Putamen (tissue), 1 donor: ENCODE data around the gene NUP133.
"Not testable (repeated sequence)": the region's sequence is repeated elsewhere in the genome, so short reads cannot be mapped to it uniquely, and the experiment has no call there.

Source experiments
- DNase-seq: peaks from one replicate; pipeline ENCODE4 v3.0.0-alpha.2; 2016; ENCODE audit warnings: low spot score

NUP133 gene

GRCh38 chr1:229507951-229508822, at the start of gene NUP133:
TSS of gene NUP133 (minus strand) at chr1:229508341. CDS start at chr1:229508249, 92 bp downstream.
- DNase-seq = peak; percentile 96

- no peak for DNase-seq
Measured at GRCh38 chr1:229557200-229557850, 49.2 kb upstream of the NUP133 start.

GRCh38 chr1:229554886-229555621, 46.9 kb upstream of the NUP133 start:
- DNase-seq = no peak

GRCh38 chr1:229553621-229554130, 45.5 kb upstream of the NUP133 start:
- no peak for DNase-seq

- DNase-seq = peak; percentile 41
Measured at GRCh38 chr1:229552732-229553131, 44.6 kb upstream of the NUP133 start.

- no peak for DNase-seq
Measured at GRCh38 chr1:229550812-229551567, 42.8 kb upstream of the NUP133 start.

- no peak for DNase-seq
Measured at GRCh38 chr1:229547542-229547941, 39.4 kb upstream of the NUP133 start.

GRCh38 chr1:229544587-229544986, 36.4 kb upstream of the NUP133 start:
- DNase-seq = no peak

GRCh38 chr1:229539863-229540506, 31.8 kb upstream of the NUP133 start:
- no peak for DNase-seq

GRCh38 chr1:229538945-229539344, 30.8 kb upstream of the NUP133 start:
- DNase-seq = no peak

GRCh38 chr1:229537894-229538293, 29.8 kb upstream of the NUP133 start:
- DNase-seq = no peak

- DNase-seq = no peak
Measured at GRCh38 chr1:229536982-229537381, 28.8 kb upstream of the NUP133 start.

GRCh38 chr1:229535230-229535629, 27.1 kb upstream of the NUP133 start:
- DNase-seq = peak; percentile 46

GRCh38 chr1:229531326-229531725, 23.2 kb upstream of the NUP133 start:
- no peak for DNase-seq

GRCh38 chr1:229529639-229530038, 21.5 kb upstream of the NUP133 start:
- no peak for DNase-seq

- DNase-seq = no peak
Measured at GRCh38 chr1:229526695-229527094, 18.6 kb upstream of the NUP133 start.

- no peak for DNase-seq
Measured at GRCh38 chr1:229523052-229523451, 14.9 kb upstream of the NUP133 start.

- peak; percentile 80 for DNase-seq
Measured at GRCh38 chr1:229514578-229515275, 6.6 kb upstream of the NUP133 start.

- DNase-seq = not testable (repeated sequence)
Measured at GRCh38 chr1:229511625-229512024, 3.5 kb upstream of the NUP133 start.

GRCh38 chr1:229511201-229511600, 3.1 kb upstream of the NUP133 start:
- not testable (repeated sequence) for DNase-seq
